Sigmoid colon (tissue), 7 donors: ENCODE measurements around the gene PDE1C. TPM values are rescaled to one million over a fixed set of nuclear protein-coding genes. Genes with fewer than 3 reads are reported as not detected.

Experiments used
- DNase-seq: peaks from one replicate; pipeline ENCODE4 v3.0.0-alpha.2; 2019
- H3K27ac ChIP-seq, 4 donors: fragments of 200-600 bp; sonication (generic); one replicate each; pipeline ENCODE4 v1.5.1; 2016 to 2019; ENCODE audit warnings: mild to moderate bottlenecking in 1 of 4
- H3K27me3 ChIP-seq, 3 donors: fragments of 200-600 bp; sonication (generic); one replicate each; pipeline ENCODE4 v1.5.1; 2019; ENCODE audit warnings: mild to moderate bottlenecking in 1 of 3
- H3K36me3 ChIP-seq, 4 donors: fragments of 200-600 bp; sonication (generic); one replicate each; pipeline ENCODE4 v1.5.1; 2016 to 2019
- H3K4me1 ChIP-seq, 4 donors: fragments of 200-600 bp; sonication (generic); one replicate each; pipeline ENCODE4 v1.5.1; 2017 to 2019
- H3K4me3 ChIP-seq, 4 donors: fragments of 200-600 bp; sonication (generic); one replicate each; pipeline ENCODE4 v1.5.1; 2017 to 2019; ENCODE audit warnings: mild to moderate bottlenecking in 2 of 4, moderate library complexity in 1 of 4
- H3K9me3 ChIP-seq, 4 donors: fragments of 200-600 bp in 3 of 4; sonication (generic) in 3 of 4; one replicate each; pipeline versions ENCODE4 v1.5.1 to v1.6.1; 2013 to 2019
- EP300 ChIP-seq, 4 donors: sonication (generic); formaldehyde crosslinking; IDR thresholded peaks; one replicate each; pipeline ENCODE4 v1.6.1; 2017; ENCODE audit warnings: antibody characterized with exemption in 4 of 4
- POLR2A ChIP-seq, 2 donors: fragments of 450-650 bp; IDR thresholded peaks; one replicate each; pipeline ENCODE4 v1.6.1; 2016; ENCODE audit warnings: antibody characterized with exemption in 2 of 2, mild to moderate bottlenecking in 2 of 2, moderate library complexity in 2 of 2
- POLR2AphosphoS5 ChIP-seq, 4 donors: sonication (generic); formaldehyde crosslinking; IDR thresholded peaks; one replicate each; pipeline ENCODE4 v1.6.1; 2017; ENCODE audit warnings: antibody characterized with exemption in 4 of 4
- WGBS, 2 donors: extraction: QIAGEN DNeasy Blood & Tissue Kit; methylation state at CpG; one replicate each; pipeline ENCODE4 v1.1.7; 2013; 5-methylcytosine and 5-hydroxymethylcytosine counted together
- intact Hi-C: fragments of 100-400 bp; cut with DNase I; formaldehyde crosslinking; loops from one replicate; pipeline ENCODE4 v1.15.1; 2023
- polyA plus RNA-seq, 3 donors: library from polyadenylated mRNA; stranded (reverse); fragments of 200-250 nt; gene quantifications; one replicate each; pipeline ENCODE4 v1.2.3, GENCODE V29; 2013
- total RNA-seq, 4 donors: library from RNA; depleted of rRNA; stranded (reverse); fragments of >200 nt; gene quantifications; one replicate each; pipeline ENCODE4 v1.1.0, GENCODE V29; 2016
- TF ChIP-seq, protein P1 (sequence below), 4 experiments: fragments of 450-650 bp in 3 of 4; fragments of 200-600 bp in 1 of 4; IDR thresholded peaks; one replicate each; pipeline ENCODE4 v1.5.1; 2016 to 2019; ENCODE audit warnings: antibody characterized with exemption in 4 of 4, mild to moderate bottlenecking in 3 of 4, moderate library complexity in 2 of 4
- donor health status: healthy with polysubstance abuse.
- donor health status: Bipolar disorder and iron deficiency.
- donor health status: healthy.

PDE1C gene
- total and polyA plus RNA-seq, 7 donors: under 0.01 to 19.4 (median 5.9) TPM

GRCh38 chr7:32091608-32092210 lies 21.5 kb upstream of the PDE1C start:
- no peak overlapping the region for H3K4me3 ChIP-seq
- H3K27ac ChIP-seq: no peak overlapping the region
- no peaks in the 10 kb centered on the region for H3K36me3 ChIP-seq
- H3K9me3 ChIP-seq: no peaks in the 10 kb centered on the region
- WGBS, 2 donors: 68 to 69% methylated on average over 4 of the region's 4 CpGs
- H3K27me3 ChIP-seq: no peaks in the 10 kb centered on the region
- intact Hi-C loops: no loop called here
- TF ChIP-seq EP300 (IDR thresholded peaks at IDR 0.05) (no peak), POLR2AphosphoS5 (IDR thresholded peaks at IDR 0.05) (no peak), POLR2A (IDR thresholded peaks at IDR 0.05) (no peak)
- TF ChIP-seq, protein P1, sequence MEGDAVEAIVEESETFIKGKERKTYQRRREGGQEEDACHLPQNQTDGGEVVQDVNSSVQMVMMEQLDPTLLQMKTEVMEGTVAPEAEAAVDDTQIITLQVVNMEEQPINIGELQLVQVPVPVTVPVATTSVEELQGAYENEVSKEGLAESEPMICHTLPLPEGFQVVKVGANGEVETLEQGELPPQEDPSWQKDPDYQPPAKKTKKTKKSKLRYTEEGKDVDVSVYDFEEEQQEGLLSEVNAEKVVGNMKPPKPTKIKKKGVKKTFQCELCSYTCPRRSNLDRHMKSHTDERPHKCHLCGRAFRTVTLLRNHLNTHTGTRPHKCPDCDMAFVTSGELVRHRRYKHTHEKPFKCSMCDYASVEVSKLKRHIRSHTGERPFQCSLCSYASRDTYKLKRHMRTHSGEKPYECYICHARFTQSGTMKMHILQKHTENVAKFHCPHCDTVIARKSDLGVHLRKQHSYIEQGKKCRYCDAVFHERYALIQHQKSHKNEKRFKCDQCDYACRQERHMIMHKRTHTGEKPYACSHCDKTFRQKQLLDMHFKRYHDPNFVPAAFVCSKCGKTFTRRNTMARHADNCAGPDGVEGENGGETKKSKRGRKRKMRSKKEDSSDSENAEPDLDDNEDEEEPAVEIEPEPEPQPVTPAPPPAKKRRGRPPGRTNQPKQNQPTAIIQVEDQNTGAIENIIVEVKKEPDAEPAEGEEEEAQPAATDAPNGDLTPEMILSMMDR (IDR thresholded peaks at IDR 0.05): no peak
- no peak for DNase-seq
- H3K4me1 ChIP-seq: peaks cover 0 to 12% (median 9%) of the 10 kb centered on the region in 4 donors

DNA sequence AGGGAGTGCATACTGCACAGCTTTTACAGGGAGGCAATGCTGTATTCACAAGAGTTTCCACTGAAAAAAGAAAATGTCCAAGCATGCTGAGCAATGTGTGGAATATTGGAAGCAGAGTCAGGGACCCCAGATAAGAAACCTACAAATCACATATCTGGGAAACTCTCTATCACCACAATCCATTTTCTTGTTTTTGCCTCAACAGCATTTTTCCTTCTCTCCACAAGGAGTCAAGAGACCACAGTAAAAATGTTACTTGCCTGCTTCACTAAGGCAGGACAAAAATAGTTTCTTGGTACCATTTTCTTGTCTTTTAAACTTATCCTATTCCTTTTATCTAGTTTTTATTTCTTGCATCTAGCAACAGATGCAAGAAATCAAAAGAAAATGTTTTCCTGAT lies 19.5 kb upstream of the PDE1C start:
- no peaks in the 10 kb centered on the region for H3K27me3 ChIP-seq
- H3K4me1 ChIP-seq: peaks cover 0 to 12% (median 9%) of the 10 kb centered on the region in 4 donors
- no peak overlapping the region for H3K4me3 ChIP-seq
- intact Hi-C loops: no loop called here
- TF ChIP-seq, protein P1 (IDR thresholded peaks at IDR 0.05): no peak
- TF ChIP-seq EP300 (IDR thresholded peaks at IDR 0.05) (no peak), POLR2A (IDR thresholded peaks at IDR 0.05) (no peak), POLR2AphosphoS5 (IDR thresholded peaks at IDR 0.05) (no peak)
- DNase-seq: no peak
- no peaks in the 10 kb centered on the region for H3K9me3 ChIP-seq
- H3K36me3 ChIP-seq: no peaks in the 10 kb centered on the region
- H3K27ac ChIP-seq: no peak overlapping the region

GRCh38 chr7:32089256-32089655 lies 19.0 kb upstream of the PDE1C start:
- WGBS, 2 donors: 87% methylated on average over 5 of the region's 5 CpGs
- Histone ChIP-seq H3K4me1 (peaks cover 0 to 12% (median 9%) of the 10 kb centered on the region in 4 donors), H3K4me3 (no peak overlapping the region), H3K36me3 (no peaks in the 10 kb centered on the region), H3K27ac (no peak overlapping the region), H3K27me3 (no peaks in the 10 kb centered on the region), H3K9me3 (no peaks in the 10 kb centered on the region)
- DNase-seq: no peak
- TF ChIP-seq POLR2A (IDR thresholded peaks at IDR 0.05) (no peak), EP300 (IDR thresholded peaks at IDR 0.05) (no peak), POLR2AphosphoS5 (IDR thresholded peaks at IDR 0.05) (no peak)
- TF ChIP-seq, protein P1 (IDR thresholded peaks at IDR 0.05): no peak
- intact Hi-C loops: no loop called here

DNA sequence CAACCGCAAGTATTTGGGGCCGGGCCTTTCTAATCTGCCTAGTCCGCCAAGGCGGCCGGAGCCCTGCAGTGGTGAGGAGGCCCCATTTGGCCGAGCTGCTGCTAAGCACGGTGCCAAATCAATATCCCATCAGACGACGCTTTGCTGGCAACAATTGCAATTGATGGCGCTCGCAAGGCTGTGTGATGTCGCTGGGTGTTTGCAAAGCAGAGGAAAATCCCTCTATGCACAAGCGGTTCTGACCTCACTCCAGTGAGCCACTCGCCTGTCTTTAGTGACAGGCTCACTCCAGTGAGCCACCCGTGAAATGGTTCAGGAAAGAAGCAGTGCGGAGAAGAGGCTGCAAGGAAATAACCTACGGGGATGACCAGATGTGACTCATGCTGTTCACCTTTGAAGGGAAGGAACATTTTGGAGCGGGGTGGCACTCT lies 18.3 kb upstream of the PDE1C start:
- peaks cover 0 to 9% (median 7%) of the 10 kb centered on the region in 4 donors for H3K4me1 ChIP-seq
- 79 to 81% methylated on average over 18 of the region's 18 CpGs for WGBS, 2 donors

DNA sequence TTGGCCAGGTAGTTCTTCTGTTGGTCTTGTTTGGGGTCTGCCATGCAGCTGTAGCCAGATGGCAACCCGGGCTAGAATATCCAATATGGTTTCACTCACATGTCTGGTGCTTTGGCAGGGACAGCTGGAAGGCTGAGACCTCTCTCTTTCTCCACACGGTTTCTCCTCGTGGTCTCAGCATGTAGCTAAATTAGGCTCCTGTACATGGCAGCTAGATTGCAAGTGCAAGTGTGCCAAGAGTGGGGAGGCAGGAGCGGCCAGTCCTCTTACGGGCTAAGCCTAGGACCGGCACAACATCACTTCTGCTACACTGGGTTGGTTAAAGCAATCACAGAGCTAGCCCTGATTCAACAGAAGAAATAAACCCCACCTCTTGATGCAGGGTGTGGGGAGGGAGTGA lies 9.3 kb upstream of the PDE1C start:
- Histone ChIP-seq H3K27ac (no peak overlapping the region), H3K4me3 (no peak overlapping the region), H3K4me1 (no peaks in the 10 kb centered on the region), H3K27me3 (peaks cover 0 to 1% (median 0%) of the 10 kb centered on the region in 3 donors), H3K36me3 (no peaks in the 10 kb centered on the region), H3K9me3 (no peaks in the 10 kb centered on the region)
- DNase-seq: no peak
- intact Hi-C loops: no loop called here
- TF ChIP-seq EP300 (IDR thresholded peaks at IDR 0.05) (no peak), POLR2AphosphoS5 (IDR thresholded peaks at IDR 0.05) (no peak), POLR2A (IDR thresholded peaks at IDR 0.05) (no peak)
- TF ChIP-seq, protein P1 (IDR thresholded peaks at IDR 0.05): no peak
- 88 to 89% methylated on average over 6 of the region's 6 CpGs for WGBS, 2 donors

More for the DNA sequence above, 18.3 kb upstream of the PDE1C start:
- no peak for TF ChIP-seq POLR2AphosphoS5 (IDR thresholded peaks at IDR 0.05)
- Histone ChIP-seq H3K9me3 (no peaks in the 10 kb centered on the region), H3K27ac (no peak overlapping the region), H3K36me3 (no peaks in the 10 kb centered on the region), H3K27me3 (no peaks in the 10 kb centered on the region), H3K4me3 (no peak overlapping the region)
- DNase-seq: no peak
- intact Hi-C loops: no loop called here
